Motor neuron (in vitro differentiated cells): ENCODE data around the gene KLHL18. TPM values are rescaled to one million over a fixed set of nuclear protein-coding genes. Genes with fewer than 3 reads are reported as not detected.
A peak's percentile ranks its signal among the peaks of the same experiment; 100 is the strongest.

ENCODE experiments used
- ATAC-seq, 8 experiments: fragments of 200-7000 bp; cut with Tn5 transposase; replicated peaks in 6 of 8; 2 replicates each; pipeline ENCODE4 v1.8.0; 2021; ENCODE audit warnings: mild to moderate bottlenecking in 8 of 8, moderate library complexity in 8 of 8
- H3K27ac ChIP-seq, 2 donors: fragments of 250-450 bp; sonication (Bioruptor Pico); 2 replicates each; pipeline ENCODE4 v1.9.0; 2021; ENCODE audit warnings: antibody characterized with exemption in 2 of 2, mild to moderate bottlenecking in 2 of 2, moderate library complexity in 1 of 2
- H3K4me1 ChIP-seq, 2 donors: fragments of 250-450 bp; sonication (Bioruptor Pico); replicated peaks in 1 of 2; 2 replicates each; pipeline ENCODE4 v1.6.1; 2021; ENCODE audit warnings: antibody characterized with exemption in 2 of 2, mild to moderate bottlenecking in 2 of 2, moderate library complexity in 1 of 2
- H3K4me3 ChIP-seq, 5 donors: fragments of 250-450 bp; sonication (Bioruptor Pico); 2 replicates each; pipeline ENCODE4 v1.9.0; 2021; ENCODE audit warnings: antibody characterized with exemption in 5 of 5, mild to moderate bottlenecking in 5 of 5, moderate library complexity in 4 of 5
- WGBS, 10 experiments: fragments of 450-650 bp; shearing (Covaris generic); methylation state at CpG; one replicate each; pipeline ENCODE4 v1.0.0; 2022; 5-methylcytosine and 5-hydroxymethylcytosine counted together
- in situ Hi-C, 9 experiments: fragments of 400-800 bp; cut with MboI; loops; one replicate each; pipeline ENCODE4 v1.15.0; 2021; ENCODE audit warnings: low sequenced_read_pairs in 9 of 9, low pct_unique_long_range_greater_than_20kb in 2 of 9; ENCODE audit not compliant: unreplicated experiment in 9 of 9
- total RNA-seq, 8 experiments: library from RNA; unstranded; fragments of 300-600 nt; gene quantifications; 2 replicates each; pipeline versions ENCODE4 v1.2.3 to v1.2.4, GENCODE V29; 2022

KLHL18 gene
- total RNA-seq, 8 experiments from 2014 or later: 13.9 to 30.7 (median 18.1) TPM

- Histone ChIP-seq H3K4me1 (peaks cover 8% of the 10 kb centered on the region in 2 donors), H3K27ac (peak within 1 kb of the TSS; percentile 87 to 91), H3K4me3 (peak within 1 kb of the TSS; percentile 54 to 87 (median 81))
- peak; percentile 72 to 89 (median 84) for ATAC-seq
- 0% methylated on average over 2 to 15 of the region's 61 CpGs; no CpG with 5 or more reads in 5 of the 10 experiments for WGBS, 10 experiments
- in situ Hi-C loops: no loop called here
These were observed 98.0 kb downstream of the KLHL18 start, which contains the start of gene PTPN23 for GRCh38 chr3:47380601-47381316. Gene PTPN23, plus strand, starts transcription at chr3:47381021. Its CDS starts 76 bp downstream, at chr3:47381097.

- peak; percentile 64 to 81 (median 72) for ATAC-seq
- Histone ChIP-seq H3K4me1 (peaks cover 8% of the 10 kb centered on the region in 2 donors), H3K27ac (peak overlapping the region; percentile 87 to 91), H3K4me3 (peak overlapping the region; percentile 54 to 87 (median 81))
- in situ Hi-C loops: no loop called here
- WGBS, 10 experiments: 3 to 30% (median 17%) methylated on average over 4 to 15 of the region's 44 CpGs; no CpG with 5 or more reads in 3 of the 10 experiments
These were observed 98.8 kb downstream of the KLHL18 start for GRCh38 chr3:47381317-47382157.

GRCh38 chr3:47384425-47384824 is 101.7 kb downstream of the KLHL18 start:
- 80 to 100% (median 89%) methylated on average over 1 to 4 of the region's 4 CpGs; no CpG with 5 or more reads in 3 of the 10 experiments for WGBS, 10 experiments
- ATAC-seq: no peak
- Histone ChIP-seq H3K4me3 (no peak overlapping the region), H3K27ac (no peak overlapping the region), H3K4me1 (peaks cover 4 to 5% of the 10 kb centered on the region in 2 donors)
- in situ Hi-C loops: no loop called here

- 88 to 100% (median 100%) methylated on average over 1 to 4 of the region's 4 CpGs; no CpG with 5 or more reads in 4 of the 10 experiments for WGBS, 10 experiments
- no peak overlapping the region for H3K4me3 ChIP-seq
- in situ Hi-C loops: no loop called here
- H3K27ac ChIP-seq: no peak overlapping the region
- H3K4me1 ChIP-seq: no peaks in the 10 kb centered on the region
- no peak for ATAC-seq
These were observed 102.3 kb downstream of the KLHL18 start for GRCh38 chr3:47385007-47385406.

DNA sequence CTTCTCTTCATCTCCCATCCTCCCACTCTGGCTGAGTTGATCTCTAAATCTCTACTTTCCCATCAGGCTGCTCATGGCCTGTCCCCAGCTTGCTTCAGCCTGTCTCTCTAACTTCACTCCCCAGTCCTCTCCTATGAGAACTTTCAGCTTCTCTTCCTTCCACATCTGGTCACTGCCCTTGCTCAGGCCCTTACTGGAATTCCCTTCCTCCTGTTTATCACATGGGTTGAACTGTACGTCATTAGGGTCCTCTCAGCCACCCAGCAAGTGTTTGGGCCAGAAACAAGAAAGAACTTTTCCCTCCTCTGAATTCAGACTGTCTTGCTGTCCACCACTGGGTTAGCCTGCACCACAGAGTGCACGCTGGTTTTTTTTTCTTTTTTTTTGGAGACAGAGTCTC is 103.1 kb downstream of the KLHL18 start:
- Histone ChIP-seq H3K4me1 (no peaks in the 10 kb centered on the region), H3K27ac (no peak overlapping the region), H3K4me3 (no peak overlapping the region)
- ATAC-seq: no peak
- WGBS, 10 experiments: 50 to 100% (median 100%) methylated on average over 1 to 2 of the region's 2 CpGs; no CpG with 5 or more reads in 3 of the 10 experiments
- in situ Hi-C loops: no loop called here

DNA sequence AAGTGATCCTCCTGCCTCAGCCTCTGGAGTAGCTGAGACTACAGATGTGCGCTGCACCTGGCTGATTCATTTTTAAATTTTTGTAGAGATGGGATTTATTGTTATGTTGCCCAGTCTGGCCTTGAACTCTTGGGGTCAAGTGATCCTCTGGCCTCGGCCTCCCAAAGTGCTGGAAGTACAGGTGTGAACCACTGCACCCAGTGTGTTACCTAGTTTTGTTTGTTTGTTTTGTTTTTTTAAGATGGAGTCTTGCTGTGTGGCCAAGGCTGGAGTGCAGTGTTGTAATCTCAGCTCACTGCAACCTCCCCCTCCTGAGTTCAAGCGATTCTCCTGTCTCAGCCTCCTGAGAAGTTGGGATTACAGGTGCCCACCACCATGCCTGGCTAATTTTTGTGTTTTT is 110.2 kb downstream of the KLHL18 start:
- H3K4me1 ChIP-seq: peaks cover 0 to 6% of the 10 kb centered on the region in 2 donors

DNA sequence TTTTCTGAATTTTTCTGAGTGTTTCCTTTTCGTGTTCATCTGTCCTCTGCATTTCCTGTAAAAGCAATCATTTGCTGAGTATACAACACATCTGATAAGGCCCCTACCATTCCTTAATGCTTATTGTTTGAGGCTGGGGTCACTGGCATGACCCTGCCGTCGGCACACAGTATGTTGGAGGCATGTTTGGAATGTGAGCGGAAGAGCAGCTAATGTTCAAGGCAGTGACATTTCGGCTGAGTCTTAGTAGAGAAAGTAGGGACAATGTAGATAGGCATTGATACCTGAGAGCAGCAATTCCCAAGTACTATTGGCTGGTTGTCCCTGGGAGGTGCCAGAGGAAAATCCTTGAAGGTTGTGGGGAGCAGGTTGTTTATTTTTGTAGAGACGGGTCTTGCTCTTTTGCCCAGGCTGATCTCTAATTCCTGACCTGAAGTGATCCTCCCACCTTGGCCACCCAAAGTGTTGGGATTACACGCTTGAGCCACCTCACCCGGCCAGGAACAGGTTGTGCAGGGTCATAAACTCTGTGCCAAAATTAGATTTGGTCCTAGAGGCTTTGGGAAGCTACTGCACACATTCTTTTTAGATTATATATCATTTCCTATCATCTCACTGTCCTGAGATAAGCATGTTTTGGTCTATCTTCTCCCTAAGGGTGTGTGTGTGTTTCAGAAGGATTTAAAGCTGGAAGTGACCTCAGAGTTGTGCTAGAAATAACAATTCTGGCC is 111.6 kb downstream of the KLHL18 start:
- H3K4me3 ChIP-seq: no peak overlapping the region
- H3K4me1 ChIP-seq: peaks cover 0 to 6% of the 10 kb centered on the region in 2 donors
- H3K27ac ChIP-seq: no peak overlapping the region
- peak in 3 of 8 experiments; percentile 2 to 63 (median 46) for ATAC-seq
- in situ Hi-C loops: no loop called here
- WGBS, 10 experiments: 60 to 100% (median 77%) methylated on average over 1 to 8 of the region's 8 CpGs; no CpG with 5 or more reads in 1 of the 10 experiments

More for the DNA sequence above, 110.2 kb downstream of the KLHL18 start:
- Histone ChIP-seq H3K4me3 (no peak overlapping the region), H3K27ac (no peak overlapping the region)
- WGBS, 10 experiments: 95 to 100% (median 100%) methylated on average over 2 to 3 of the region's 3 CpGs; no CpG with 5 or more reads in 5 of the 10 experiments
- in situ Hi-C loops: no loop called here
- ATAC-seq: no peak

DNA sequence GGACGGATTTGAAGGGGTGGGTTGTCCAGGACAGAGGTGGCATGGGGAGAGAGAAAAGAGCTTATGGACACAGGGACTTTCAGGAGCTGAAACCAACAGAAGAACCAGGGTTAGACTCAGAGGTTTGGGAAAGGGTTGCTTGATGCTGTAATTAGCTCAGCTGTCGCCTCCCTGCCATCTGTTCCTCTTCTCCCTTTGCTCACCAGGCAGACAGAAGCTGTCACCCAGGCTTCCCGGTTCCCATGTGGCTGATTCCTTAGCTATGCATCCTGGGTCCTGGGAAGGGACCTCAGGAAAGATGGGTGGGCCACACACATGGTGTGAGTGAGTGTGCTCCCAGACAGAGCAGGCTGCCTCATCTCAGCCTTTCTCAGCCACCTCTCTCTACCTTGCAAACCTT is 112.1 kb downstream of the KLHL18 start:
- in situ Hi-C loops: no loop called here
- Histone ChIP-seq H3K27ac (no peak overlapping the region), H3K4me3 (no peak overlapping the region), H3K4me1 (peaks cover 0 to 6% of the 10 kb centered on the region in 2 donors)
- 24 to 93% (median 92%) methylated on average over 2 of the region's 3 CpGs; no CpG with 5 or more reads in 7 of the 10 experiments for WGBS, 10 experiments
- peak in 6 of 8 experiments; percentile 17 to 80 (median 57) for ATAC-seq

Other genes with a start within 250 kb of the KLHL18 start
- 10 to 100 TPM; 24.0 to 67.0 (median 37.2) TPM for gene SETD2, start 118.8 kb upstream of the KLHL18 start, total RNA-seq
- gene KIF9, start 145 bp upstream of the KLHL18 start, total RNA-seq: 10 to 100 TPM in 2 of 8 experiments, 1 to 10 TPM in 6; 3.5 to 58.5 (median 9.5) TPM
- gene PTPN23, start 98.1 kb downstream of the KLHL18 start, total RNA-seq: 10 to 100 TPM in 4 of 8 experiments, 1 to 10 TPM in 4; 6.8 to 23.0 (median 9.3) TPM
- gene SCAP, start 193.0 kb downstream of the KLHL18 start, total RNA-seq: 10 to 100 TPM; 37.3 to 75.9 (median 48.8) TPM
- gene ELP6, start 230.8 kb downstream of the KLHL18 start, total RNA-seq: 10 to 100 TPM; 23.6 to 50.6 (median 37.8) TPM